SK-N-SH (cell line): ENCODE results near the gene ASB8.

Experiments
- CTCF ChIP-seq: fragments of 200-600 bp; sonication (generic); IDR thresholded peaks from 2 replicates; pipeline ENCODE4 v1.6.1; 2017; ENCODE audit warnings: antibody characterized with exemption, mild to moderate bottlenecking, moderate library complexity
- EP300 ChIP-seq, 2 experiments: IDR thresholded peaks; 2 replicates each; pipeline versions ENCODE4 v1.4.0 to v1.6.1; 2012; ENCODE audit warnings: borderline replicate concordance in 1 of 2, low read depth in 1 of 2, low read length in 1 of 2
- JUND ChIP-seq: IDR thresholded peaks from 2 replicates; pipeline ENCODE4 v1.4.0; 2012
- REST ChIP-seq: IDR thresholded peaks from 2 replicates; pipeline ENCODE4 v1.6.1; 2012; ENCODE audit warnings: mild to moderate bottlenecking, low read depth, low read length, moderate library complexity
- TCF12 ChIP-seq: IDR thresholded peaks from 2 replicates; pipeline ENCODE4 v1.4.0; 2012
- USF1 ChIP-seq: IDR thresholded peaks from 2 replicates; pipeline ENCODE4 v1.4.0; 2012; ENCODE audit warnings: low read depth, borderline replicate concordance
- YY1 ChIP-seq: IDR thresholded peaks from 2 replicates; pipeline ENCODE4 v1.4.0; 2012; ENCODE audit warnings: low read depth, mild to moderate bottlenecking

- TF ChIP-seq CTCF (no peak), YY1 (no peak), TCF12 (no peak), USF1 (no peak), JUND (no peak), EP300 (IDR thresholded peaks at IDR 0.05; ENCODE audit: borderline replicate concordance in 1 of 2, low read depth in 1 of 2, low read length in 1 of 2) (no peak), REST (no peak)
Measured at GRCh38 chr12:48119834-48120195, 37.5 kb downstream of the ASB8 start.
